ENCODE data around the gene FAM107B.

GRCh38 chr10:14820775-14821154 lies 46.1 kb upstream of the FAM107B start:
- TF ChIP-seq GATA2 (IDR thresholded peaks at IDR 0.05; ENCODE audit: low read depth, low read length) (no peak), GATA3 (IDR thresholded peaks at IDR 0.05; ENCODE audit: low read depth, low read length) (no peak)
